Measurements from ENCODE around the gene CACNA1A. TPM values are rescaled to one million over a fixed set of nuclear protein-coding genes. Genes with fewer than 3 reads are reported as not detected.

CACNA1A gene
- total RNA-seq, 2 experiments from 2014 or later, result 0.29 to 0.36 TPM

DNA sequence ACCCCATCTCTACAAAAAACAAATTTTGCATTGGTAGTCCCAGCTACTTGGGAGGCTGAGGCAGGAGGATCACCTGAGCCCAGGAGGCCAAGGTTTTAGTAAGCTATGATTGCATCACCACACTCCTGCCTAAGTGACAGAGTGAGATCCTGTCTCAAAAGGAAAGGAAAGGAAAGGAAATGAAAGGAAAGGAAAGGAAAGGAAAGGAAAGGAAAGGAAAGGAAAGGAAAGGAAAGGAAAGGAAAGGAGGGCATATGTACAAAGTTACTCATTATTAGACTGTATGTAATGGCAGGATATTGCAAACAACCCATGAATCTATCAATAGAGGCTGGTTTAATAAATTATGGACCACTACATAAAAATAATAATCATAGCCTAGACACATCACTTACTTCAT lies 40.8 kb upstream of the CACNA1A start:
- POLR2A ChIA-PET, result no interaction called here
- intact Hi-C loops (cut with micrococcal nuclease), result no loop called here
- ATAC-seq (no peak), DNase-seq (no peak)
- Mint-ChIP-seq H3K4me3 (no peak overlapping the region), H3K9me3 (peaks cover 4% of the 10 kb centered on the region), H3K4me1 (ENCODE audit: low read depth) (no peaks in the 10 kb centered on the region), H3K27ac (no peak overlapping the region), H3K27me3 (peaks cover 14% of the 10 kb centered on the region), H3K36me3 (ENCODE audit: low read depth) (no peaks in the 10 kb centered on the region)
- CTCF ChIA-PET, result no interaction called here
- TF ChIP-seq, protein P1, sequence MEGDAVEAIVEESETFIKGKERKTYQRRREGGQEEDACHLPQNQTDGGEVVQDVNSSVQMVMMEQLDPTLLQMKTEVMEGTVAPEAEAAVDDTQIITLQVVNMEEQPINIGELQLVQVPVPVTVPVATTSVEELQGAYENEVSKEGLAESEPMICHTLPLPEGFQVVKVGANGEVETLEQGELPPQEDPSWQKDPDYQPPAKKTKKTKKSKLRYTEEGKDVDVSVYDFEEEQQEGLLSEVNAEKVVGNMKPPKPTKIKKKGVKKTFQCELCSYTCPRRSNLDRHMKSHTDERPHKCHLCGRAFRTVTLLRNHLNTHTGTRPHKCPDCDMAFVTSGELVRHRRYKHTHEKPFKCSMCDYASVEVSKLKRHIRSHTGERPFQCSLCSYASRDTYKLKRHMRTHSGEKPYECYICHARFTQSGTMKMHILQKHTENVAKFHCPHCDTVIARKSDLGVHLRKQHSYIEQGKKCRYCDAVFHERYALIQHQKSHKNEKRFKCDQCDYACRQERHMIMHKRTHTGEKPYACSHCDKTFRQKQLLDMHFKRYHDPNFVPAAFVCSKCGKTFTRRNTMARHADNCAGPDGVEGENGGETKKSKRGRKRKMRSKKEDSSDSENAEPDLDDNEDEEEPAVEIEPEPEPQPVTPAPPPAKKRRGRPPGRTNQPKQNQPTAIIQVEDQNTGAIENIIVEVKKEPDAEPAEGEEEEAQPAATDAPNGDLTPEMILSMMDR (IDR thresholded peaks at IDR 0.05), result no peak

- Mint-ChIP-seq H3K9me3 (peaks cover 4% of the 10 kb centered on the region), H3K4me3 (no peak overlapping the region), H3K27ac (no peak overlapping the region), H3K4me1 (ENCODE audit: low read depth) (no peaks in the 10 kb centered on the region), H3K36me3 (ENCODE audit: low read depth) (no peaks in the 10 kb centered on the region), H3K27me3 (peaks cover 16% of the 10 kb centered on the region)
- ChIA-PET POLR2A (interaction anchor here (0.7 to 1.0 kb wide), 2 partner anchors 12 to 61 kb away, joined by 3 to 4 read pairs; no protein-coding TSS in a partner anchor), CTCF (interaction anchor here (1.5 kb wide), 1 partner anchor 8 kb away, joined by 3 read pairs; no protein-coding TSS in a partner anchor)
- intact Hi-C loops (cut with micrococcal nuclease), result no loop called here
- ATAC-seq, result no peak
- DNase-seq, result no peak
- TF ChIP-seq, protein P1 (IDR thresholded peaks at IDR 0.05), result no peak
Observed at GRCh38 chr19:13544423-13544822, 38.1 kb upstream of the CACNA1A start.

GRCh38 chr19:13541554-13541953 lies 35.3 kb upstream of the CACNA1A start:
- no peak overlapping the region for H3K27ac Mint-ChIP-seq
- TF ChIP-seq, protein P1 (IDR thresholded peaks at IDR 0.05), result no peak
- intact Hi-C loops (cut with micrococcal nuclease), result no loop called here
- ATAC-seq, result no peak
- no peak overlapping the region for H3K4me3 Mint-ChIP-seq
- H3K36me3 Mint-ChIP-seq (ENCODE audit: low read depth), result no peaks in the 10 kb centered on the region
- H3K9me3 Mint-ChIP-seq, result peaks cover 4% of the 10 kb centered on the region
- H3K4me1 Mint-ChIP-seq (ENCODE audit: low read depth), result no peaks in the 10 kb centered on the region
- DNase-seq, result no peak
- H3K27me3 Mint-ChIP-seq, result peaks cover 23% of the 10 kb centered on the region
- CTCF ChIA-PET, result no interaction called here
- POLR2A ChIA-PET, result no interaction called here

- ATAC-seq (no peak), DNase-seq (no peak)
- CTCF ChIA-PET, result interaction anchor here (0.7 kb wide), 1 partner anchor 13 kb away, joined by 4 read pairs; no protein-coding TSS in a partner anchor
- Mint-ChIP-seq H3K27ac (no peak overlapping the region), H3K36me3 (ENCODE audit: low read depth) (no peaks in the 10 kb centered on the region), H3K9me3 (peaks cover 4% of the 10 kb centered on the region), H3K27me3 (peaks cover 21% of the 10 kb centered on the region), H3K4me3 (no peak overlapping the region), H3K4me1 (ENCODE audit: low read depth) (no peaks in the 10 kb centered on the region)
- intact Hi-C loops (cut with micrococcal nuclease), result no loop called here
- POLR2A ChIA-PET, result no interaction called here
- TF ChIP-seq, protein P1 (IDR thresholded peaks at IDR 0.05), result no peak
Observed at GRCh38 chr19:13539332-13539731, 33.1 kb upstream of the CACNA1A start.

GRCh38 chr19:13538601-13539253 lies 32.4 kb upstream of the CACNA1A start:
- no peak overlapping the region for H3K4me3 Mint-ChIP-seq
- POLR2A ChIA-PET, result no interaction called here
- no peak for DNase-seq
- H3K36me3 Mint-ChIP-seq (ENCODE audit: low read depth), result no peaks in the 10 kb centered on the region
- TF ChIP-seq, protein P1 (IDR thresholded peaks at IDR 0.05), result no peak
- ATAC-seq, result no peak
- no peak overlapping the region for H3K27ac Mint-ChIP-seq
- no peaks in the 10 kb centered on the region for H3K4me1 Mint-ChIP-seq (ENCODE audit: low read depth)
- CTCF ChIA-PET, result interaction anchor here (0.7 kb wide), 1 partner anchor 12 kb away, joined by 4 read pairs; no protein-coding TSS in a partner anchor
- peaks cover 2% of the 10 kb centered on the region for H3K9me3 Mint-ChIP-seq
- H3K27me3 Mint-ChIP-seq, result peaks cover 22% of the 10 kb centered on the region
- intact Hi-C loops (cut with micrococcal nuclease), result no loop called here

All from activated CD8-positive, alpha-beta T cell treated with anti-CD3 and anti-CD28 coated beads for 36 hours (primary cell).